Neural progenitor cell (in vitro differentiated cells): ENCODE measurements around the gene PTPRG.

Experiments used
- CTCF ChIP-seq: fragments of 200-600 bp; sonication (generic); IDR thresholded peaks from 2 replicates; pipeline ENCODE4 v1.5.1; 2017; ENCODE audit warnings: antibody characterized with exemption, mild to moderate bottlenecking
- EZH2 ChIP-seq: fragments of 200-600 bp; sonication (generic); IDR thresholded peaks from 2 replicates; pipeline ENCODE4 v1.6.1; 2017; ENCODE audit warnings: antibody characterized with exemption, mild to moderate bottlenecking, moderate library complexity
- EZH2phosphoT487 ChIP-seq: fragments of 200-600 bp; sonication (generic); IDR thresholded peaks from 2 replicates; pipeline ENCODE4 v1.6.1; 2017; ENCODE audit warnings: antibody characterized with exemption

- no peak for TF ChIP-seq CTCF
- TF ChIP-seq EZH2, result no peak
- no peak for TF ChIP-seq EZH2phosphoT487
Observed at GRCh38 chr3:61520966-61521628, 40.3 kb upstream of the PTPRG start.
